ENCODE data around the gene NEU4. TPM values are rescaled to one million over a fixed set of nuclear protein-coding genes. Genes with fewer than 3 reads are reported as not detected.
"Not testable (repeated sequence)": the region's sequence is repeated elsewhere in the genome, so short reads cannot be mapped to it uniquely, and the experiment has no call there.

Gene NEU4, protein sequence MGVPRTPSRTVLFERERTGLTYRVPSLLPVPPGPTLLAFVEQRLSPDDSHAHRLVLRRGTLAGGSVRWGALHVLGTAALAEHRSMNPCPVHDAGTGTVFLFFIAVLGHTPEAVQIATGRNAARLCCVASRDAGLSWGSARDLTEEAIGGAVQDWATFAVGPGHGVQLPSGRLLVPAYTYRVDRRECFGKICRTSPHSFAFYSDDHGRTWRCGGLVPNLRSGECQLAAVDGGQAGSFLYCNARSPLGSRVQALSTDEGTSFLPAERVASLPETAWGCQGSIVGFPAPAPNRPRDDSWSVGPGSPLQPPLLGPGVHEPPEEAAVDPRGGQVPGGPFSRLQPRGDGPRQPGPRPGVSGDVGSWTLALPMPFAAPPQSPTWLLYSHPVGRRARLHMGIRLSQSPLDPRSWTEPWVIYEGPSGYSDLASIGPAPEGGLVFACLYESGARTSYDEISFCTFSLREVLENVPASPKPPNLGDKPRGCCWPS
- total RNA-seq, result under 0.01 and 0.22 TPM in 2 replicates

- no peak for DNase-seq (ENCODE audit: low read depth in 2 of 2)
Observed at GRCh38 chr2:241808721-241809382, at the start of gene NEU4. Gene NEU4 (plus strand): TSS chr2:241809193. CDS start chr2:241814485, 5,292 bp downstream.

GRCh38 chr2:241759893-241760292, 49.1 kb upstream of the NEU4 start:
- DNase-seq (ENCODE audit: low read depth in 2 of 2), result not testable (repeated sequence)

- no peak for DNase-seq (ENCODE audit: low read depth in 2 of 2)
Observed at GRCh38 chr2:241760301-241760771, 48.7 kb upstream of the NEU4 start.

DNA sequence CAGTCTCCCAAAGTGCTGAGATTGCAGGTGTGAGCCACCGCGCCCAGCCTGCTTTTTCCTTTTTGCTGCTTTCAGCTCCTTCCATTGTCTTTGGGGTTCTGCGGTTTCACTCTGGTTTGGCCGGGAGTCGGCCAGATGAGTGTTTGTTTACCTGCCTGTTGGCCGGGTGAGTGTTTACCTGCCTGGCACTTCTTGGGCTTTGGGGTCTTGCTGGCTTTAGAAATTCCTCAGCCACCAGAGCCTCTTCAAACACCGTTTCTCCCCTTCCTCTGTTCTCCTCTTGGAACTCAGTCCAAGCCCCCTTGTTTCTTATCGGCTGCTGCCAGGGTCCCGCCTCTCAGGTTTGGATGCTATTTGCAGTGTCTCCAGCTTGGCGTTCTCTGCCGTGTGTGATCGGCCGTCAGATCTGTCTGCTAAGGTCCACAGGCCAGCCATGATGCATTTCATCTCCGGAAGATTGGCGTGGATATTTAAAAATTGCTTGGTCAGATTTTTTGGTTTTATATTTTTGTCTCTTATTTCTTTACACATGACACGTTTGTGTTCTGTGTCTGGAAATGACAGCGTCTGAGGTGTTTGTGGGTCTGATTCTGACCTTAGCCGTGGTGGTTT, 46.6 kb upstream of the NEU4 start:
- DNase-seq (ENCODE audit: low read depth in 2 of 2), result no peak

GRCh38 chr2:241762933-241763369, 46.0 kb upstream of the NEU4 start:
- DNase-seq (ENCODE audit: low read depth in 2 of 2), result no peak

DNA sequence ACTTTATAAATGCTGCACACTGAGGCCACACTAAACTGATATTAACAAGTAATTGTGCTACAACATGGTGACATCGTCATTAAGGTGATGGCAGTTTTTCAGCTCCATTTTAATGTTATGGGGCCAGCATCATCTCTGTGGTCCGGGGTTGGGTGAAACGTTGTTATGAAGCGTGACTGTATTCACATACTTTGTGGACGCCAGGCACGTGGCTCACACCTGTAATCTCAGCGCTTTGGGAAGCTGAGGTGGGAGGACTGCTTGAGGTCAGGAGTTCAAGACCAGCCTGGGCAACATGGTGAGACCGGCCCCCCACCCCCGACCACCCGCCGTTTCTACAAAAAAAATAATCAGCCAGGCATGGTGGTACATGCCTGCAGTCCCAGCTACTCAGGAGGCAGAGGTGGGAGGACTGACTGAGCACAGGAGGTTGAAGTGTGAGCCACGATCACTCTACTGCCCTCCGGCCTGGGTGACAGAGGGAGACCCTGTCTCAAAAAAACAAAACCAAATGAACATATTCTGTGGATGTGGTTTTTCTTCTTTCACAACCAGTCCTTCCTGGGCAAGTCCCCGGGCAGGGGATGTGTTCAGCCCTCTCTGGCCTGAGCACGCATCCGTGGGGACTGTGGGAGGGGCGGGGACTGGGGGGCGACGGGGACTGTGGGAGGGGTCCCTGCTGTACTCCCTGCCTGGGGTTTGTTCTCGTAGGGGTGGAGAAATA, 45.3 kb upstream of the NEU4 start:
- no peak for DNase-seq (ENCODE audit: low read depth in 2 of 2)

DNA sequence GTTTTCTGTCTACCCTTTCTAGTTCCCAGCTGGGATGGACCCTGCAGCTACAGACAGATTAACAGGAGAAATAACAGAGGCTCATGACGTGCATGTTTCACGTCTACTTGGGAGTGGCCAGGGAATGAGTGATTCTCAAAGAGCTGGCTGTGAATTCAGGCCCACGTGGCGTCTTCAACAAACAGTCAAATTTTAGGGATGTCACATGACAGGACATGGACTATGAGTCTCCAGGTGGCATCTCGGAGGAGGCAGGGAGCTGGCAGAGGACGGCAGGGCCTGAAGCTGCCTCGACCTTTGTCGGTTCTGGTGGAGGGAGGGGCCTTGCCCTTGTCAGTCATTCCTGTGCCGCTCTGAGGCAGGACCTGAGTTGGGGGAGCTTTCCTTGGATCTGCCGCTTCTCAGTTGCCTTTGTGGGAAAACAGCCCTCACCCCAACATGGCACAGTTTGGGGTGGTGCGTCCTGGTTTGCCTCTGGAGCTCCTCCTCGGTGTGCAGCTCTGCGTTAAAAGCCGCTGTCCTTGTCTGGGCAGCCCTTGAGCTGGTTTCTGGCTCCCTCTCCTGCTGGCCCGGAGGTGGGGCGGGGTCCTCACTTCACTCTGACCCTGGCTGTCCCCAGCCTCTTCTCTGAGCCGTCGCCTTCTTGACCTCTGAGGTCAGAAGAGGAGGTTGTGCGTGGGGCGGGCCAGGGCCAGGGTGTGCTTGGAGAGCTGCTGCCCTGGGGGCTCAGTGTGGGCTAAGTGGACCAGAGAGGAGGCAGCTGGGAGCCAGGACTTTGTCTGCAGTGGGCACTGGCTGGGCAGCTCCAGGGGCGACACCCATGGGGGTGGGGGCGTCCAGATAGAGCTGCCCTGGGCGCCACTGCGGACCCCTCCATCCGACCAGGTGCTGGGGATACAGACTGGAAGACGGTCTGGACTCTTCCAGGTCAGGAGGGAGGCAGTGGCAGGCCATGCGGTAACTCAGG, 44.4 kb upstream of the NEU4 start:
- no peak for DNase-seq (ENCODE audit: low read depth in 2 of 2)

DNA sequence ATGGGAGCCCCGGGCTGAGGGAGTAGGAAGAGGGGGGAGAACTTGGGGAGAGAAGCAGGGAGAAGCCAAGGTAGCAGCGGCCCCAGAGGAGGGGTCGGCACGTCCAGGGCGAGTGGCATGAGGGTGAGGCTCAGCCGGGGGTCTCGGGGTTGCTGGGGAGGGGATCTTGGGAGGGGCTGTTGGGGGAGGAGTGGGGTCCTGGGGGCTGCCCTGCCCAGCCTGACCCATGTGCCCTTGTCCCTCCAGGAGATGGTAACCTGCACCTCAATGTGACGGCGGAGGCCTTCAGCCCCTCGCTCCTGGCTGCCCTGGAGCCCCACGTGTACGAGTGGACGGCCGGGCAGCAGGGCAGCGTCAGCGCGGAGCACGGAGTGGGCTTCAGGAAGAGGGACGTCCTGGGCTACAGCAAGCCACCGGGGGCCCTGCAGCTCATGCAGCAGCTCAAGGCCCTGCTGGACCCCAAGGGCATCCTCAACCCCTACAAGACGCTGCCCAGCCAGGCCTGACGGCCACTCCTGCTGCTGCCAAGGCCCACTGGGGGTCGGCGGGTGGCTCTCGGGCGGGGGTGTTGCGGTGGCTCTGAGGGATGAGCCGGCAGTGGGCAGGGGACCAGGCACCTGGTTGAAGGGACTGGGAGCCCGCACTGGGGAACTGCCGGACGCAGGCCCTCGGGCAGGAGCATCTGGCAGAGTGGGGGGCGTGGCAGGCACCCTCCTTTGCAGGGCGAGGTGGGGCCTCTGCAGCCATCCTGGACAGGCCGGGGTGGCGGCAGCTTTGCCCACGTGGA, 41.3 kb upstream of the NEU4 start:
- DNase-seq (ENCODE audit: low read depth in 2 of 2), result no peak

DNA sequence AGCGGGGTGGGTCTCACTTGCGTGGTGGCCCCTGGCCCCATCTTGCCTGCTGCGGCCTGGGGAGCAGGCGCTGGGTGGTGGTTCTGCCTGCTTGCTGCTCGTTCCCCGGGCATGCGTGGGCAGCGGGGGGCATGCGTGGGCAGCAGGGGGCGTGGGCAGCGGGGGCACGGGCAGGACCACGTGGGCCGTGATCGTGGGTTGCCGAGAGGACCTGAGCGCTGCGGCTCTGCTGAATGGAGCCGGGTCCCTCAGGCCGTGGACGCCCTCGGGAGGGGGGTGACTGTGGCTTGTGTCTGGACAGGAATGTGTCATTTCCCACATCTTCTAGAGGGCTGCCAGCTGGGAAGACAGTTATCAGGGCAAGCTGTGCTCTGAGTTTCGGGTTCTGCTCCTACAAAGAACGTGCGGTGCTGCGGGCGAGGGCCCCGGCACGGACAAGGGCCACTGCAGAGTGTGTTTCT, 40.7 kb upstream of the NEU4 start:
- DNase-seq (ENCODE audit: low read depth in 2 of 2), result no peak

DNA sequence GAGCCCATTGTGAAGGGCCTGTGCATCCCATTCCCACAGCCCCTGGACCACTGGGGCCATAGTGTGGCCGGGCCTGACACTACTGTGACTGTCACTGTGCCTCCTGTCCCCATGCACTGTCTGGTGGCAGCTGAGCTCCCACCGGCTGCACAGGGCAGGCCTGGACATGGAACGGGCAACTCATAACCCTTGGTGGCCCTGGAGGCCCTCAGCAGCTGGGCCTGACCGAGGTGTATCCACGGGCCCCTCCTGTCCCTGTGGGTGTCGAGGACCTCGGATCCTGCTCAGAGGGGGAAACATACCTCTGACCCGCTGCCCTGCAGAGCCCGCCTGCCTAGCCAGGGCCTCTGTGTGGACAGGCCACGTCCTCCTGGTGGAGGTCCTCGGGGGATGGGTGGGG, 40.1 kb upstream of the NEU4 start:
- no peak for DNase-seq (ENCODE audit: low read depth in 2 of 2)

- DNase-seq (ENCODE audit: low read depth in 2 of 2), result no peak
Observed at GRCh38 chr2:241769819-241770184, 39.2 kb upstream of the NEU4 start.

DNA sequence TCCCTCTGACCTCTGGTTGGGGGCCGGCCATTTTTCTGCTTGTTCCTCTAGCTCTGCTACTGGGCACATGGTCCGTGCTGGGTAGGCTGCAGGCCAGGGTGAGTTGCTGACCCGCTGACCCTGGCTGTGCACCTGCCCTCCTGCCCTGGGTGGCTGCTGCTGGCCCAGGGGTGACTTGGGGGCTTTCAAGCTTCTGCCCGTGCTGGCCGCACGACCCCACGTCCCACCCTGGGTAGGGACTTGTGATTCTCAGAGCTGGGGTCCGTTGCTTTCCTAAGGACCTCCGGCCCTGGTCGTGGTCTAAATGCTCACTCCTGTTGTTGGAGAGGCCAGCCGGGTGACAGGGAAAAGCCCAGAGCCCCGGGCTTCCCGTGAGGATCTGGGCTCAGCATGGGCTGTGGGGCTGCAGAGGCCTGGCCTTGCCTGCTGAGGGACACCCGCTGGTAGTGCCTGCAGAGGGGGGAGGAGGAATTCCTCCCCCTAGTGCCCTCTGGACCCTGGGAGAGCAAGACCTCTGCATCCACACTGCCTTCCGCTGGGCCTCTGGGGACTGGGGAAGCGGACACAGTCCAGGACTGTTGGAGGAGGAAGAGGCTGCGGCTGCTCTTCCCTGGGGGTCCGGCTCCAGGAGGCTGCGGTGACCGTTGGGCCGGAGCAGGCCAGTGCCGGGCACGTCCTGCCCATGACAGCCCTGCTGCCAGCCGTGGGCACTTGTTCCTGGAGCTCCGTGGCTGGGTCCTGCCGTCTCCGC, 38.6 kb upstream of the NEU4 start:
- no peak for DNase-seq (ENCODE audit: low read depth in 2 of 2)

DNA sequence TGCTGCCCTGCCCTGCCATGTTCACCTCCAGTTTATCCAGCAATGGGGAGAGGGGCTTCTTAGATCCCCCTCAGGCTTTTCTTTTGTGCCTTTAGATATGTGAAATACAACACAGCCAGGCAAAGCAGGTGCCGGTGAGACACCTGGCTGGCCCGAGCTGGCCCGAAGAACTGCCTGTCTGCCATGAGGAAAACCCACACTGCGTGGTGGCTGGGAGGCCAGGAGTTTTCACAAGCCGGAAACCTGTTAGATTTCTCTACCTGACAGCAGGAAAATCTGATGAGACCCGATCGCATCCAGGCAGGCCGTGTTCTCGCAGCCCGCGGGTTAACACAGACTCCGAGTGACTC, 38.1 kb upstream of the NEU4 start:
- no peak for DNase-seq (ENCODE audit: low read depth in 2 of 2)

DNA sequence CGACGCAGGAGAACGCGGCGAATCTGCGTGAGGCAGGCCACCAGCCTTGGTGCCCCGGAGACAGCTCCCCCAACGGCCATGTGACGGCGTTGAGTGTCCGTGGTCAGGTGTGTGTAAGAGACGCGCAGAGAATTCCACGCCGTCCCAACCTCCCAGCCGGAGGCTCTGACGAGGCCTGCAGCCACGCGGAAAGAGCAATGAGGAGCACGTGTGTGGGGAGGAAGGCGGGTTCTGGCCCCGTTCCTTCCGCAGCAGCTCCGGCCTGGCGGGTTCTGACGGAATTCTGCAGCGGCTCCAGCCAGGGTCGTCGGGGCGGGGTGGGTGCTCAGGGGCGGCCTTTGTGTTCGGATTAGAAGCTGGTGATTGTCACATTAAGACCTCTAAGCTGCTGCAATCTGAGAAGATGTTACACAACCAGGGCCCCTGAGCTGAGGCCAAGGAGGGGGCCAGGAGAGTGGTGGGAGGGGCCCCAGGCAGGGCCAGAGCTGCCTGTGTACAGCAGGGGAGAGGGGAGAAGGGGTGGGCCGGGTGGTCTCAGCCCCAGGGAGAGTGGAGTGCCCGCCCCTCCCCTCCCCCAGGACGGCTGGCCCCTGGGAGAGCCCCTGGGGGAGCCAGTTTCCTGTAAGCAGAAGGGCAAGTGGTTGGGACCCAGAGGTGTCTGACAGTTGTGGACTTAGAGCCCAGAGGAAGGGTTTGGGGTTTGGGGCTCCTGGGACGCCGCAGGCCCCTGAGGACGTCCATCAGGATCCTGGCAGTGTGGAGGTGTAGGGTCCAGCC, 37.5 kb upstream of the NEU4 start:
- DNase-seq (ENCODE audit: low read depth in 2 of 2), result peak in 1 of 2 donors; percentile 81

GRCh38 chr2:241772063-241772499, 36.9 kb upstream of the NEU4 start:
- no peak for DNase-seq (ENCODE audit: low read depth in 2 of 2)

DNA sequence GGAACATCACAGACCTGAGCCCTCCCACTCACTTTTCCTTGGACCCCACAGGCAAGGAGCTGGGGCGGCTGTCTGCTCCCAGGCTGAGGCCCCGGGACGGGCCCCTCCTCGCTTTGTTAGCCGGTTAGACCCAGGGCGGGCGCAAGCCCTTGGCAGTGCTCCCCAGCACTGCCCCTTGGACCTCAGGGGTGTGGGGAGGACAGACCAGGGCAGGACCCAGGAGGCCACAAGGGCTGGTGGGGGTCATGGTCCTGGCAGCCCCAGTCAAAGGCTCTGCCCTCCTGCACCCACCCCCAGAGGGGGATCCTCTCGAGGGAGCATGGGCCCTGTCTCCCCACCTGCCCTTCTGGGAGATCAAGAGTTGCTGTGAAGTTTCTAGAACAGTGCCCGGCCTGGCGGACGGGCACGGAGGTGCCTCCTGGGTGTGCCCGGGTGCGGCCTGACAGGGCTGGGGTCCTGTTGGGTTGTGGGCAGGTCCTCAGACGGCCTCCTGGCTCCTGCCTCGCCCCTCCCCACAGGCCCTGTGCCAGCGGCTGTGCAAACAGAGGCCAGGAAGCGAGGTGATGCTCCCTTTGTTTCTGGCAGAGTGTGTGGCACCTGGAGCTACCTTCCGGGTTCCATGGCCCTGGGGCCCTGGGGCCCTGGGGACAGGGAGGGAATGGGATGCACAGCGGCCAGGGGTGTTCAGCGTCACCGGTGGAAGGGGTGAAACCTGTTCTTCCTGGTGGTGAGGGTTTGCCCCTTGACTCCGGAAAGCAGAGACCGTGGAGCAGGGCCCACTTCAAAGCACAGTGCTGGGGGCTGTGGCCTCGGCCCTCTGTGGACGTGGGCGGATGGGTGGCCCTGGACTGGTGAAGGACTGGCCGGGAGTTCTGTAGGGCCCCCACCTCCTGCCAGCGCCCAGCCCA, 35.2 kb upstream of the NEU4 start:
- DNase-seq (ENCODE audit: low read depth in 2 of 2), result peak in 1 of 2 donors; percentile 66

Measured in lung microvascular endothelial cell (primary cell).